ENCODE results near the gene POM121L2. TPM values are rescaled to one million over a fixed set of nuclear protein-coding genes. Genes with fewer than 3 reads are reported as not detected.
A peak's percentile ranks its signal among the peaks of the same experiment; 100 is the strongest.

The POM121L2 gene
- total and polyA plus RNA-seq, 9 of the 15 experiments (the other 6 are each of a cell fraction or from before 2014, with no cell fraction given) = 0.23 to 0.45 TPM; not detected in 7

DNA sequence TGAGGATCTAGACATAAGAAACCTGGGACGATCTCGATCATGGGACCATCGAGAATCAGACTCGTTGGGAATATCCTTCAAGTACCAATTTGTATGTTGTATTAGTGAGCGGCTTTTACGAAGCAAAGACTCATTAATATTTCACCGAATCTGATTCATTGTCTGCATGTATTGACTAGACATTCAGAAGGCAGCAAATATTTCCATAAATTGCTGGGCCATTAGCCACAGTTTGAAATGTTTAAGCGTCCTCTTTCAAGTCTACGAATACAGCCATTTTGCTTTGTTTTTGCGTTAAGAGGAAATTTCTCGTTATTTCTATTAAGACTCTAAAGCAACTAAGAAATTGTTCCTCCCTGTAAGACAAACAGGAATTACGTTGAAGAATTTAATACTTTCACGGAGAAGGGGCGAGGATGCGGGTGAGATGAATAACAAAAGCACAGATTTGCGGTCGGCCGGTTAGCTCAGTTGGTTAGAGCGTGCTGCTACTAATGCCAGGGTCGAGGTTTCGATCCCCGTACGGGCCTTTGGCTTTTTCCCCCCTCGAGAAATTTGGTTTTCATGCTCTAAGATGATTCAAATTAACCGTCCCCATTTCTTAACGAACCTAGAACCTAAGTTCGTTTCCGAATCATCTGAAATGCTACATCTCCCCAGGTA is 18.5 kb downstream of the POM121L2 start (continued):
- TF ChIP-seq, protein P1, sequence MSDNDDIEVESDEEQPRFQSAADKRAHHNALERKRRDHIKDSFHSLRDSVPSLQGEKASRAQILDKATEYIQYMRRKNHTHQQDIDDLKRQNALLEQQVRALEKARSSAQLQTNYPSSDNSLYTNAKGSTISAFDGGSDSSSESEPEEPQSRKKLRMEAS (CRISPR knock-in tag; IDR thresholded peaks at IDR 0.05) = no peak
- TF ChIP-seq, protein P2, sequence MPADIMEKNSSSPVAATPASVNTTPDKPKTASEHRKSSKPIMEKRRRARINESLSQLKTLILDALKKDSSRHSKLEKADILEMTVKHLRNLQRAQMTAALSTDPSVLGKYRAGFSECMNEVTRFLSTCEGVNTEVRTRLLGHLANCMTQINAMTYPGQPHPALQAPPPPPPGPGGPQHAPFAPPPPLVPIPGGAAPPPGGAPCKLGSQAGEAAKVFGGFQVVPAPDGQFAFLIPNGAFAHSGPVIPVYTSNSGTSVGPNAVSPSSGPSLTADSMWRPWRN (IDR thresholded peaks at IDR 0.05; ENCODE audit: low read depth) = peak; percentile 65
- TF ChIP-seq, protein P3, sequence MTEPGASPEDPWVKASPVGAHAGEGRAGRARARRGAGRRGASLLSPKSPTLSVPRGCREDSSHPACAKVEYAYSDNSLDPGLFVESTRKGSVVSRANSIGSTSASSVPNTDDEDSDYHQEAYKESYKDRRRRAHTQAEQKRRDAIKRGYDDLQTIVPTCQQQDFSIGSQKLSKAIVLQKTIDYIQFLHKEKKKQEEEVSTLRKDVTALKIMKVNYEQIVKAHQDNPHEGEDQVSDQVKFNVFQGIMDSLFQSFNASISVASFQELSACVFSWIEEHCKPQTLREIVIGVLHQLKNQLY (CRISPR knock-in tag; conservative IDR thresholded peaks at IDR 0.05) = no peak
- TF ChIP-seq ZNF197 (CRISPR knock-in tag; IDR thresholded peaks at IDR 0.05; ENCODE audit: low read depth) = no peak
- no peak for TF ChIP-seq XRCC5 (IDR thresholded peaks at IDR 0.05; ENCODE audit: low read depth, low read length)
- no peak for TF ChIP-seq ZNF165 (CRISPR knock-in tag; IDR thresholded peaks at IDR 0.05; ENCODE audit: borderline replicate concordance)
- TF ChIP-seq, protein P4, sequence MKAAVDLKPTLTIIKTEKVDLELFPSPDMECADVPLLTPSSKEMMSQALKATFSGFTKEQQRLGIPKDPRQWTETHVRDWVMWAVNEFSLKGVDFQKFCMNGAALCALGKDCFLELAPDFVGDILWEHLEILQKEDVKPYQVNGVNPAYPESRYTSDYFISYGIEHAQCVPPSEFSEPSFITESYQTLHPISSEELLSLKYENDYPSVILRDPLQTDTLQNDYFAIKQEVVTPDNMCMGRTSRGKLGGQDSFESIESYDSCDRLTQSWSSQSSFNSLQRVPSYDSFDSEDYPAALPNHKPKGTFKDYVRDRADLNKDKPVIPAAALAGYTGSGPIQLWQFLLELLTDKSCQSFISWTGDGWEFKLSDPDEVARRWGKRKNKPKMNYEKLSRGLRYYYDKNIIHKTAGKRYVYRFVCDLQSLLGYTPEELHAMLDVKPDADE (conservative IDR thresholded peaks at IDR 0.05; ENCODE audit: control insufficient read depth, low read depth, low read length) = peak; percentile 86
- TF ChIP-seq CHD2 (IDR thresholded peaks at IDR 0.05; ENCODE audit: low read depth, low read length) = peak; percentile 35; the same call in 1 of the 2 replicates
- TF ChIP-seq, protein P5, sequence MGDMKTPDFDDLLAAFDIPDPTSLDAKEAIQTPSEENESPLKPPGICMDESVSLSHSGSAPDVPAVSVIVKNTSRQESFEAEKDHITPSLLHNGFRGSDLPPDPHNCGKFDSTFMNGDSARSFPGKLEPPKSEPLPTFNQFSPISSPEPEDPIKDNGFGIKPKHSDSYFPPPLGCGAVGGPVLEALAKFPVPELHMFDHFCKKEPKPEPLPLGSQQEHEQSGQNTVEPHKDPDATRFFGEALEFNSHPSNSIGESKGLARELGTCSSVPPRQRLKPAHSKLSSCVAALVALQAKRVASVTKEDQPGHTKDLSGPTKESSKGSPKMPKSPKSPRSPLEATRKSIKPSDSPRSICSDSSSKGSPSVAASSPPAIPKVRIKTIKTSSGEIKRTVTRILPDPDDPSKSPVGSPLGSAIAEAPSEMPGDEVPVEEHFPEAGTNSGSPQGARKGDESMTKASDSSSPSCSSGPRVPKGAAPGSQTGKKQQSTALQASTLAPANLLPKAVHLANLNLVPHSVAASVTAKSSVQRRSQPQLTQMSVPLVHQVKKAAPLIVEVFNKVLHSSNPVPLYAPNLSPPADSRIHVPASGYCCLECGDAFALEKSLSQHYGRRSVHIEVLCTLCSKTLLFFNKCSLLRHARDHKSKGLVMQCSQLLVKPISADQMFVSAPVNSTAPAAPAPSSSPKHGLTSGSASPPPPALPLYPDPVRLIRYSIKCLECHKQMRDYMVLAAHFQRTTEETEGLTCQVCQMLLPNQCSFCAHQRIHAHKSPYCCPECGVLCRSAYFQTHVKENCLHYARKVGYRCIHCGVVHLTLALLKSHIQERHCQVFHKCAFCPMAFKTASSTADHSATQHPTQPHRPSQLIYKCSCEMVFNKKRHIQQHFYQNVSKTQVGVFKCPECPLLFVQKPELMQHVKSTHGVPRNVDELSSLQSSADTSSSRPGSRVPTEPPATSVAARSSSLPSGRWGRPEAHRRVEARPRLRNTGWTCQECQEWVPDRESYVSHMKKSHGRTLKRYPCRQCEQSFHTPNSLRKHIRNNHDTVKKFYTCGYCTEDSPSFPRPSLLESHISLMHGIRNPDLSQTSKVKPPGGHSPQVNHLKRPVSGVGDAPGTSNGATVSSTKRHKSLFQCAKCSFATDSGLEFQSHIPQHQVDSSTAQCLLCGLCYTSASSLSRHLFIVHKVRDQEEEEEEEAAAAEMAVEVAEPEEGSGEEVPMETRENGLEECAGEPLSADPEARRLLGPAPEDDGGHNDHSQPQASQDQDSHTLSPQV (IDR thresholded peaks at IDR 0.05) = 0 out of 2 replicates have a peak, but pooled peaks have one; percentile 66
- peak in 1 of 2 experiments; percentile 26; a peak in 2 of 4 replicates for TF ChIP-seq TBL1XR1 (IDR thresholded peaks at IDR 0.05; ENCODE audit: low read length in 2 of 2)
- no peak for TF ChIP-seq MAFF (IDR thresholded peaks at IDR 0.05; ENCODE audit: low read length)
- peak; percentile 77 for TF ChIP-seq BDP1 (IDR thresholded peaks at IDR 0.05; ENCODE audit: insufficient read depth, insufficient read length)
- TF ChIP-seq, protein P6, sequence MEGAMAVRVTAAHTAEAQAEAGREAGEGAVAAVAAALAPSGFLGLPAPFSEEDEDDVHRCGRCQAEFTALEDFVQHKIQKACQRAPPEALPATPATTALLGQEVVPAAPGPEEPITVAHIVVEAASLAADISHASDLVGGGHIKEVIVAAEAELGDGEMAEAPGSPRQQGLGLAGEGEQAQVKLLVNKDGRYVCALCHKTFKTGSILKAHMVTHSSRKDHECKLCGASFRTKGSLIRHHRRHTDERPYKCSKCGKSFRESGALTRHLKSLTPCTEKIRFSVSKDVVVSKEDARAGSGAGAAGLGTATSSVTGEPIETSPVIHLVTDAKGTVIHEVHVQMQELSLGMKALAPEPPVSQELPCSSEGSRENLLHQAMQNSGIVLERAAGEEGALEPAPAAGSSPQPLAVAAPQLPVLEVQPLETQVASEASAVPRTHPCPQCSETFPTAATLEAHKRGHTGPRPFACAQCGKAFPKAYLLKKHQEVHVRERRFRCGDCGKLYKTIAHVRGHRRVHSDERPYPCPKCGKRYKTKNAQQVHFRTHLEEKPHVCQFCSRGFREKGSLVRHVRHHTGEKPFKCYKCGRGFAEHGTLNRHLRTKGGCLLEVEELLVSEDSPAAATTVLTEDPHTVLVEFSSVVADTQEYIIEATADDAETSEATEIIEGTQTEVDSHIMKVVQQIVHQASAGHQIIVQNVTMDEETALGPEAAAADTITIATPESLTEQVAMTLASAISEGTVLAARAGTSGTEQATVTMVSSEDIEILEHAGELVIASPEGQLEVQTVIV (CRISPR knock-in tag; IDR thresholded peaks at IDR 0.05; ENCODE audit: borderline replicate concordance) = no peak
- TF ChIP-seq, protein P7, sequence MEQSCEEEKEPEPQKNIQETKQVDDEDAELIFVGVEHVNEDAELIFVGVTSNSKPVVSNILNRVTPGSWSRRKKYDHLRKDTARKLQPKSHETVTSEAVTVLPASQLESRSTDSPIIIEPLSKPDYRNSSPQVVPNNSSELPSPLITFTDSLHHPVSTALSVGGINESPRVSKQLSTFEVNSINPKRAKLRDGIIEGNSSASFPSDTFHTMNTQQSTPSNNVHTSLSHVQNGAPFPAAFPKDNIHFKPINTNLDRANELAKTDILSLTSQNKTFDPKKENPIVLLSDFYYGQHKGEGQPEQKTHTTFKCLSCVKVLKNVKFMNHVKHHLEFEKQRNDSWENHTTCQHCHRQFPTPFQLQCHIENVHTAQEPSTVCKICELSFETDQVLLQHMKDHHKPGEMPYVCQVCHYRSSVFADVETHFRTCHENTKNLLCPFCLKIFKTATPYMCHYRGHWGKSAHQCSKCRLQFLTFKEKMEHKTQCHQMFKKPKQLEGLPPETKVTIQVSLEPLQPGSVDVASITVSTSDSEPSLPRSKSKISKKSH (CRISPR knock-in tag; IDR thresholded peaks at IDR 0.05) = no peak
- no peak for TF ChIP-seq RAD21 (CRISPR knock-in tag; conservative IDR thresholded peaks at IDR 0.05 in 1 of 2, IDR thresholded peaks at IDR 0.05 in 1 of 2)
